Measurements from ENCODE around the gene DHRS1.

GRCh38 chr14:24241829-24242443, 57.6 kb downstream of the DHRS1 start:
- TF ChIP-seq EZH2phosphoT487 (IDR thresholded peaks at IDR 0.05; ENCODE audit: low read depth) (no peak), CTCF (IDR thresholded peaks at IDR 0.05; ENCODE audit: low read depth, low read length) (peak; percentile 12; the same call in 1 of the 2 replicates)

Data from OCI-LY3 (cell line).